Left ventricle myocardium inferior (tissue), 1 donor: ENCODE results near the gene VGF. TPM values are rescaled to one million over a fixed set of nuclear protein-coding genes. Genes with fewer than 3 reads are reported as not detected.
A peak's percentile ranks its signal among the peaks of the same experiment; 100 is the strongest.

Source experiments
- DNase-seq: peaks from one replicate; pipeline ENCODE4 v3.0.0-alpha.2; 2020
- H3K27ac ChIP-seq: fragments of 200-600 bp; replicated peaks from 2 replicates; pipeline ENCODE4 v1.8.0; 2021
- H3K27me3 ChIP-seq: fragments of 200-600 bp; 2 replicates; pipeline ENCODE4 v1.8.0; 2021; ENCODE audit warnings: low read depth
- H3K36me3 ChIP-seq: fragments of 200-600 bp; 2 replicates; pipeline ENCODE4 v1.8.0; 2021
- H3K4me1 ChIP-seq: fragments of 200-600 bp; 2 replicates; pipeline ENCODE4 v1.8.0; 2021
- H3K4me3 ChIP-seq: fragments of 200-600 bp; 2 replicates; pipeline ENCODE4 v1.8.0; 2021; ENCODE audit warnings: mild to moderate bottlenecking, moderate library complexity
- H3K9me3 ChIP-seq: fragments of 200-600 bp; replicated peaks from 2 replicates; pipeline ENCODE4 v1.8.0; 2021
- intact Hi-C: fragments of 100-400 bp; cut with micrococcal nuclease; formaldehyde crosslinking; loops from one replicate; pipeline ENCODE4 v1.11.0; 2022
- total RNA-seq: library from RNA; stranded (reverse); fragmentation: NEBNext Ultra II Directional; extraction: Animal tissue kit (Norgen Biotek cat#: 25700); gene quantifications from one replicate; pipeline ENCODE4 v1.2.1, GENCODE V29; 2021
- TF ChIP-seq, protein P1 (sequence below): fragments of 200-600 bp; IDR thresholded peaks from 2 replicates; pipeline ENCODE4 v1.8.0; 2021; ENCODE audit warnings: antibody characterized with exemption, mild to moderate bottlenecking, borderline replicate concordance
- donor health status: DM: no; HTN: yes; CAD: no; lungs with severe emphysema.

The VGF gene
- total RNA-seq, 1 donor from 2014 or later = not detected

DNA sequence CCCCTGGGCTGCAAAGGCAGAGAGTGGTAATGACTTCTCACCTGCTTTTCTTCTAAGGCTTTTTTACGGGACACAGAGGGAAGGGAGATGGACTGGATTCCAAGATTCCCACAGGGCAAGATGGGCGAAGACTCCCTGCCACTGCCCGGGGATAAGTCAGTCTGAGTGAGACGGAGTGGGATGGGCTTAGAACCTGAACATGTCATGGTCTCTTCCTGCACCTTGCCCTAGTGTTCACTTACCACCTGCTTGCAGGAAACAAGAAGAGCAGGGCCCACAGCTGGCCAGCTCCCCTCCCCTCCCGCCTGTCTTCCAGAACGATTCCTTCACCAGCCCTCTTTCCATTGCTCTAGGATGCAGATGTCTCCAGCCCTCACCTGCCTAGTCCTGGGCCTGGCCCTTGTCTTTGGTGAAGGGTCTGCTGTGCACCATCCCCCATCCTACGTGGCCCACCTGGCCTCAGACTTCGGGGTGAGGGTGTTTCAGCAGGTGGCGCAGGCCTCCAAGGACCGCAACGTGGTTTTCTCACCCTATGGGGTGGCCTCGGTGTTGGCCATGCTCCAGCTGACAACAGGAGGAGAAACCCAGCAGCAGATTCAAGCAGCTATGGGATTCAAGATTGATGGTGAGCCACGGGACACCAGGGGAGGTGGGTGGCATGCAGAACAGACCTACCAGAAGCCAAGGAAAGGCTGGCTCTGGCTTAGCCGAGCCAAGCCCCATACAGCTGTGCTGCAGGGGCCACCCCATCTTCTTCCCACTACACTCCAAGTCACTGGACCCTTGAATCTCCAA lies 37.1 kb downstream of the VGF start:
- peaks cover 35% of the 10 kb centered on the region for H3K4me1 ChIP-seq
- TF ChIP-seq, protein P1, sequence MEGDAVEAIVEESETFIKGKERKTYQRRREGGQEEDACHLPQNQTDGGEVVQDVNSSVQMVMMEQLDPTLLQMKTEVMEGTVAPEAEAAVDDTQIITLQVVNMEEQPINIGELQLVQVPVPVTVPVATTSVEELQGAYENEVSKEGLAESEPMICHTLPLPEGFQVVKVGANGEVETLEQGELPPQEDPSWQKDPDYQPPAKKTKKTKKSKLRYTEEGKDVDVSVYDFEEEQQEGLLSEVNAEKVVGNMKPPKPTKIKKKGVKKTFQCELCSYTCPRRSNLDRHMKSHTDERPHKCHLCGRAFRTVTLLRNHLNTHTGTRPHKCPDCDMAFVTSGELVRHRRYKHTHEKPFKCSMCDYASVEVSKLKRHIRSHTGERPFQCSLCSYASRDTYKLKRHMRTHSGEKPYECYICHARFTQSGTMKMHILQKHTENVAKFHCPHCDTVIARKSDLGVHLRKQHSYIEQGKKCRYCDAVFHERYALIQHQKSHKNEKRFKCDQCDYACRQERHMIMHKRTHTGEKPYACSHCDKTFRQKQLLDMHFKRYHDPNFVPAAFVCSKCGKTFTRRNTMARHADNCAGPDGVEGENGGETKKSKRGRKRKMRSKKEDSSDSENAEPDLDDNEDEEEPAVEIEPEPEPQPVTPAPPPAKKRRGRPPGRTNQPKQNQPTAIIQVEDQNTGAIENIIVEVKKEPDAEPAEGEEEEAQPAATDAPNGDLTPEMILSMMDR = no peak
- peak overlapping the region; percentile 51 for H3K4me3 ChIP-seq
- no peak overlapping the region for H3K27ac ChIP-seq
- no peaks in the 10 kb centered on the region for H3K36me3 ChIP-seq
- H3K27me3 ChIP-seq = no peaks in the 10 kb centered on the region
- intact Hi-C loops = no loop called here
- no peak for DNase-seq
- H3K9me3 ChIP-seq = no peaks in the 10 kb centered on the region

DNA sequence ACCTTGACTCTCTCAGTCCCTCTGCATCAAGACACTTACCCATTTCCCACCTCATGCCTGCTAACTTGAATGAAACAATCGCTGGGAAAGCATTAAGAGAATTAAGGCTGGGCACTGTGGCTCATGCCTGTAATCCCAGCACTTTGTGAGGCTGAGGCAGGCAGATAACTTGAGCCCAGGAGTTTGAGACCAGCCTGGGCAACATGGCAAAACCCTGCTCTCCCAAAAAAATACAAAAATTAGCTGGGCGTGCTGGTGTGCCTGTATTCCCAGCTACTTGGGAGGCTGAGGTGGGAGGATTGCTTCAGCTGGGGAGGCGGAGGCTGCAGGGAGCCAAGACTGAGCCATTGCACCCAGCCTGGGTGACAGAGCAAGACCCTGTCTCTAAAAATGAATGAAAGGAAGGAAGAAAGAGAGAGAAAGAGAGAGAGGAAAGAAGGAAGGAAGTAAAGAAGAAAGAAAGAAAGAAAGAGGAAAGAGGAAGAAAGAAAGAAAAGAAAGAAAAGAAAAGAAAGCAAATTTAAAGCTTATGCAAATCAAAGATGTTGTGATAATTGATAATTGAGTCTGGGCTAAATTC lies 37.8 kb downstream of the VGF start:
- Histone ChIP-seq H3K4me3 (peak overlapping the region; percentile 51), H3K4me1 (peaks cover 41% of the 10 kb centered on the region), H3K27me3 (no peaks in the 10 kb centered on the region), H3K36me3 (no peaks in the 10 kb centered on the region), H3K27ac (peak overlapping the region; percentile 84), H3K9me3 (no peaks in the 10 kb centered on the region)
- DNase-seq = no peak
- TF ChIP-seq, protein P1 = no peak
- intact Hi-C loops = no loop called here

DNA sequence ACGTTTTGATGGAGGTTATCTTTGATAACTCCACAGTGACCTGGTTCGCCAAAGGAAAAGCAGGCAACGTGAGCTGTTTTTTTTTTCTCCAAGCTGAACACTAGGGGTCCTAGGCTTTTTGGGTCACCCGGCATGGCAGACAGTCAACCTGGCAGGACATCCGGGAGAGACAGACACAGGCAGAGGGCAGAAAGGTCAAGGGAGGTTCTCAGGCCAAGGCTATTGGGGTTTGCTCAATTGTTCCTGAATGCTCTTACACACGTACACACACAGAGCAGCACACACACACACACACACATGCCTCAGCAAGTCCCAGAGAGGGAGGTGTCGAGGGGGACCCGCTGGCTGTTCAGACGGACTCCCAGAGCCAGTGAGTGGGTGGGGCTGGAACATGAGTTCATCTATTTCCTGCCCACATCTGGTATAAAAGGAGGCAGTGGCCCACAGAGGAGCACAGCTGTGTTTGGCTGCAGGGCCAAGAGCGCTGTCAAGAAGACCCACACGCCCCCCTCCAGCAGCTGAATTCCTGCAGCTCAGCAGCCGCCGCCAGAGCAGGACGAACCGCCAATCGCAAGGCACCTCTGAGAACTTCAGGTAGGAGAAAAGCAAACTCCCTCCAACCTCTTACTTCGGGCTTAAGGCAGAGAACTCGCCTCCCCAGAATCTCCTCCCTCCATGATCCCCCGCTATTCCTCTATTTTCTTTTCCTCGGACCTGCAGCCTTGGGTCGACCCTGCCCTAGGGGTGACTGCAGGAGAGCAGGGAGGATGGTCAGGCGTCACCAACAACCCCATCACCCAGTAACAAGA lies 38.5 kb downstream of the VGF start, which contains the start of gene SERPINE1:
SERPINE1 (plus strand) TSS at position 454 of the 809 bp plus-strand sequence. CDS start 1,290 bp downstream, outside the sequence.
- H3K4me1 ChIP-seq = peaks cover 48% of the 10 kb centered on the region
- no peaks in the 10 kb centered on the region for H3K9me3 ChIP-seq
- peak; percentile 87 for DNase-seq
- H3K36me3 ChIP-seq = no peaks in the 10 kb centered on the region
- TF ChIP-seq, protein P1 = peak; percentile 37
- peak within 1 kb of the TSS; percentile 84 for H3K27ac ChIP-seq
- H3K4me3 ChIP-seq = peak within 1 kb of the TSS; percentile 51
- intact Hi-C loops = no loop called here
- no peaks in the 10 kb centered on the region for H3K27me3 ChIP-seq

DNA sequence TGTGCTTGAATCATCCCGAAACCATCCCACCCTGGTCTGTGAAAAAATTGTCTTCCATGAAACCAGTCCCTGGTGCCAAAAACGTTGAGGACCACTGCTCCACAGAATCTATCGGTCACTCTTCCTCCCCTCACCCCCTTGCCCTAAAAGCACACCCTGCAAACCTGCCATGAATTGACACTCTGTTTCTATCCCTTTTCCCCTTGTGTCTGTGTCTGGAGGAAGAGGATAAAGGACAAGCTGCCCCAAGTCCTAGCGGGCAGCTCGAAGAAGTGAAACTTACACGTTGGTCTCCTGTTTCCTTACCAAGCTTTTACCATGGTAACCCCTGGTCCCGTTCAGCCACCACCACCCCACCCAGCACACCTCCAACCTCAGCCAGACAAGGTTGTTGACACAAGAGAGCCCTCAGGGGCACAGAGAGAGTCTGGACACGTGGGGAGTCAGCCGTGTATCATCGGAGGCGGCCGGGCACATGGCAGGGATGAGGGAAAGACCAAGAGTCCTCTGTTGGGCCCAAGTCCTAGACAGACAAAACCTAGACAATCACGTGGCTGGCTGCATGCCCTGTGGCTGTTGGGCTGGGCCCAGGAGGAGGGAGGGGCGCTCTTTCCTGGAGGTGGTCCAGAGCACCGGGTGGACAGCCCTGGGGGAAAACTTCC lies 39.2 kb downstream of the VGF start:
- peaks cover 55% of the 10 kb centered on the region for H3K4me1 ChIP-seq
- H3K27me3 ChIP-seq = no peaks in the 10 kb centered on the region
- intact Hi-C loops = no loop called here
- peak overlapping the region; percentile 84 for H3K27ac ChIP-seq
- peak overlapping the region; percentile 51 for H3K4me3 ChIP-seq
- TF ChIP-seq, protein P1 = no peak
- no peaks in the 10 kb centered on the region for H3K9me3 ChIP-seq
- no peaks in the 10 kb centered on the region for H3K36me3 ChIP-seq
- peak; percentile 78 for DNase-seq
